Measurements from ENCODE around the gene BIK. TPM values are rescaled to one million over a fixed set of nuclear protein-coding genes. Genes with fewer than 3 reads are reported as not detected.
A peak's percentile ranks its signal among the peaks of the same experiment; 100 is the strongest.

BIK gene
- total and polyA plus RNA-seq, 10 donors, result 1.1 to 14.2 (median 2.3) TPM

DNA sequence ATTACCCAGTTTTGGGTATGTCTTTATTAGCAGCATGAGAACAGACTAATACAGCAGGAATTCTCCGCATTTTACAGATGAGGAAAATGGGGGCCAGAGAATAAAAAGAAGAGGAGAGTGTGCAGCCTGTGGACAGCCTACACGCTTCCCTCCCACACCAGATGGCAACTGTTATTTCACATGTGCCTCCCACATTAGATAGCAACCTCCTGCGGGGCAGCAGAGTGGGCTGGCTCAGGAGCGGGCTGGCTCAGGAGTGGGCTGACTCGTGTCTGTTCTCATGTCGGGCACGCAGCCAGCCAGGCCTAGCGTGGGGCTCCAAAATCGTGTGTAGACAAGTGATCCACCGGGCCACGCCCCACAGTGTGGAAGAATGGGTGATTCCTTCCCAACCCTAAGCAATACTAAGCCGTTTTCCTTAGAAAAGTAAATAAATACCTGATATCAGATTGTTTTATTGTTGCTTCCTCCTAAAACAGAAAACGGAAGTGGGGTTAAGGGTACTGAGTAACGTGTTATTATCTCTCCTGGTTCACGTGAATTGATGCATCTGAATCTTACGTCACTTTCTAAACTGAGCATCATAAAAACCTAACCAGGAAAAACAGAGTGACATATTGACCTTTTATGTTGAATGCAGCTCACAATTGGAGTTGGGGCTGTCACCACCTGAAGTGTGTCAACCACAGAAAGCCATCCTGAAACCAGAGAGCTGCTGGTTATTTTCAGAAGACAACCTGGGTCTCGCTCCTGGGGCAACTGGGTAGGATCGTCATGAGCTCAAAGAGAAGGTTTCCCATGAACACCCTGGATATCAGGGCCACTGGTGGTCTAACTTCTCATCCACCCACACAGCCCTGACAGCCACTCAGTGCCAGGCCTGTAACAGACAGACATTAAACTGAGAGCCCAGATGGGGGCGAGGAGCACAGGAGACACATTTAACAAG lies 24.6 kb upstream of the BIK start:
- Histone ChIP-seq H3K27ac (peak overlapping the region in 3 of 8 donors; percentile 31 to 49 (median 38)), H3K27me3 (replicated peaks in 1 of 7) (no peaks in the 10 kb centered on the region), H3K36me3 (no peaks in the 10 kb centered on the region), H3K9me3 (no peaks in the 10 kb centered on the region), H3K4me1 (peaks cover 9 to 24% (median 15%) of the 10 kb centered on the region in 6 donors), H3K4me3 (no peak overlapping the region)
- DNase-seq, result no peak
- TF ChIP-seq, protein P1, sequence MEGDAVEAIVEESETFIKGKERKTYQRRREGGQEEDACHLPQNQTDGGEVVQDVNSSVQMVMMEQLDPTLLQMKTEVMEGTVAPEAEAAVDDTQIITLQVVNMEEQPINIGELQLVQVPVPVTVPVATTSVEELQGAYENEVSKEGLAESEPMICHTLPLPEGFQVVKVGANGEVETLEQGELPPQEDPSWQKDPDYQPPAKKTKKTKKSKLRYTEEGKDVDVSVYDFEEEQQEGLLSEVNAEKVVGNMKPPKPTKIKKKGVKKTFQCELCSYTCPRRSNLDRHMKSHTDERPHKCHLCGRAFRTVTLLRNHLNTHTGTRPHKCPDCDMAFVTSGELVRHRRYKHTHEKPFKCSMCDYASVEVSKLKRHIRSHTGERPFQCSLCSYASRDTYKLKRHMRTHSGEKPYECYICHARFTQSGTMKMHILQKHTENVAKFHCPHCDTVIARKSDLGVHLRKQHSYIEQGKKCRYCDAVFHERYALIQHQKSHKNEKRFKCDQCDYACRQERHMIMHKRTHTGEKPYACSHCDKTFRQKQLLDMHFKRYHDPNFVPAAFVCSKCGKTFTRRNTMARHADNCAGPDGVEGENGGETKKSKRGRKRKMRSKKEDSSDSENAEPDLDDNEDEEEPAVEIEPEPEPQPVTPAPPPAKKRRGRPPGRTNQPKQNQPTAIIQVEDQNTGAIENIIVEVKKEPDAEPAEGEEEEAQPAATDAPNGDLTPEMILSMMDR (IDR thresholded peaks at IDR 0.05 in 8 of 11, conservative IDR thresholded peaks at IDR 0.05 in 3 of 11), result no peak
- no peak for TF ChIP-seq POLR2A (IDR thresholded peaks at IDR 0.05)
- no peak for TF ChIP-seq POLR2AphosphoS5 (IDR thresholded peaks at IDR 0.05)
- intact Hi-C loops (cut with DNase I; ENCODE audit: low total_unique reads), result no loop called here
- WGBS, 5 donors, result 84 to 88% (median 86%) methylated on average over 17 to 19 of the region's 19 CpGs

DNA sequence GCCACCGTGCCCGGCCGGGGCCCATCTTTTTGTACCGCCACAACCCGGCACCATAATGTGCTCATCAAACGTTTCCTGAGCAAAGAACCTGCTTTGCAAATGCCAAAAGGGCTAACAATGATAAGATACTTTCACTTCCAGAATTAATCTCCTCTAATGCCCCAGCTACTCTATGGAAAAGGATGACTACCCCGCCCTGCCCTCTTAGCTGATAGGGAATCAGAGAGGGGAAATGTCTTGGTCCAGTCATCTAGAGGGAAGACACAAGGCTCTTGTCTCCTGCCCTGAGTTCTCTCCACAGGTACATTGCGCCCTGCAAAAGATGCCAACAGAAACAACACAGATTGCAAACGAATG lies 21.9 kb upstream of the BIK start:
- H3K27ac ChIP-seq, result peak overlapping the region in 6 of 8 donors; percentile 35 to 85 (median 80)
- H3K27me3 ChIP-seq (replicated peaks in 1 of 7), result no peaks in the 10 kb centered on the region
- H3K36me3 ChIP-seq, result no peaks in the 10 kb centered on the region
- H3K9me3 ChIP-seq, result no peaks in the 10 kb centered on the region
- 44 to 65% (median 48%) methylated on average over 9 of the region's 9 CpGs for WGBS, 5 donors
- intact Hi-C loops (cut with DNase I; ENCODE audit: low total_unique reads), result no loop called here
- no peak for DNase-seq
- peaks cover 9 to 29% (median 15%) of the 10 kb centered on the region in 6 donors for H3K4me1 ChIP-seq
- peak overlapping the region; percentile 80 to 97 (median 92) for H3K4me3 ChIP-seq
- TF ChIP-seq POLR2A (IDR thresholded peaks at IDR 0.05) (no peak), POLR2AphosphoS5 (IDR thresholded peaks at IDR 0.05) (no peak)
- TF ChIP-seq, protein P1 (IDR thresholded peaks at IDR 0.05 in 8 of 11, conservative IDR thresholded peaks at IDR 0.05 in 3 of 11), result no peak

DNA sequence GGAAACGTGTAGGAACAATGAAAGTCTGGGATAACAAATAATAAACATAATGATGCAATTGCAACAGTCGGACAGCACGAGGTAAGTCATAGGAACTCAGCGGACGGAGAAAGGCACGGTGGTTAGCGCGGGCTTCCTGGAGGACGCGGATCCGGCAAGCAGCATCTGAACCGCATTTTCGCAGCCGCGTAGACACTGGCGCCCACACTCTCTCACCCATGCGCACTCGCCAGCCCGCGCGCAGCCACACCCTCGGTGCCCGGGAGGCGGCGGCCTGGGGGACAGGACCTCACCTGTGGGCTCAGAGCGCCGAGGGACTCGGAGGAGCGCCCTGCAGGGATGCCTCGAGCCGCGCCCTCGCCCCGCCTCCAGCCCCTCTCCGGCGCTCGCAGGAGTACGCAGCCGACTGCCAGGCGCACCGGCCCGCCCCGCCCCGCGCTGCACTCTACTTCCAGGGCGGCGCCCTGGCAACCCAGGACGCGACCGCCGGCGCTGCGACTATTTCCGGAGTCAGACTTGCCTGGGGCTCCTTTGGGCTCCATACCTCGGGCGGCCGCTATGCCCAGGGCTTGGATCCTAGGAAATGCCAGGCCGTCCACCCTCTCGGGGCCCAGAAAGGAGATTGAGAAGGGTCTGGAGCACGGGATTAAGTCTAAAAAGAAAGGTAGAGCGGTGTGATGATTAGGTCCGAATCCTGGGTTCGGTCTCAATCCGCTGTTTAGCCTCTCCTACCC lies 21.4 kb upstream of the BIK start, which contains the start of gene TTLL1:
Gene TTLL1 (minus strand): TSS at position 408 of the 734 bp plus-strand sequence. CDS start 13,805 bp downstream, outside the sequence.
- Histone ChIP-seq H3K4me1 (peaks cover 9 to 29% (median 15%) of the 10 kb centered on the region in 6 donors), H3K36me3 (no peaks in the 10 kb centered on the region), H3K27ac (peak within 1 kb of the TSS in 7 of 8 donors; percentile 35 to 85 (median 79)), H3K9me3 (no peaks in the 10 kb centered on the region), H3K4me3 (peak within 1 kb of the TSS; percentile 80 to 97 (median 92)), H3K27me3 (replicated peaks in 1 of 7) (no peaks in the 10 kb centered on the region)
- WGBS, 5 donors, result 3 to 7% (median 4%) methylated on average over 39 to 64 of the region's 64 CpGs
- DNase-seq, result peak; percentile 98
- TF ChIP-seq POLR2AphosphoS5 (IDR thresholded peaks at IDR 0.05) (peak; percentile 78 to 88 (median 85)), POLR2A (IDR thresholded peaks at IDR 0.05) (no peak)
- TF ChIP-seq, protein P1 (IDR thresholded peaks at IDR 0.05 in 8 of 11, conservative IDR thresholded peaks at IDR 0.05 in 3 of 11), result peak in 7 of 11 experiments; percentile 4 to 47 (median 29)
- intact Hi-C loops (cut with DNase I; ENCODE audit: low total_unique reads), result no loop called here

Data from spleen (tissue), 11 donors.